HG03039 (cell line): ENCODE results near the gene GATM.
A peak's percentile ranks its signal among the peaks of the same experiment; 100 is the strongest.
"Not testable (repeated sequence)": the region's sequence is repeated elsewhere in the genome, so short reads cannot be mapped to it uniquely, and the experiment has no call there.

Source experiments
- ATAC-seq: cut with Tn5 transposase; IDR thresholded peaks from one replicate; pipeline ENCODE4 v1.9.1; 2021; ENCODE audit warnings: mild to moderate bottlenecking, moderate library complexity; ENCODE audit not compliant: unreplicated experiment

Gene GATM

GRCh38 chr15:45391746-45392583 is 13.6 kb upstream of the GATM start:
- peak; percentile 84 for ATAC-seq

- no peak for ATAC-seq
These were observed 11.0 kb upstream of the GATM start for GRCh38 chr15:45389351-45389750.

DNA sequence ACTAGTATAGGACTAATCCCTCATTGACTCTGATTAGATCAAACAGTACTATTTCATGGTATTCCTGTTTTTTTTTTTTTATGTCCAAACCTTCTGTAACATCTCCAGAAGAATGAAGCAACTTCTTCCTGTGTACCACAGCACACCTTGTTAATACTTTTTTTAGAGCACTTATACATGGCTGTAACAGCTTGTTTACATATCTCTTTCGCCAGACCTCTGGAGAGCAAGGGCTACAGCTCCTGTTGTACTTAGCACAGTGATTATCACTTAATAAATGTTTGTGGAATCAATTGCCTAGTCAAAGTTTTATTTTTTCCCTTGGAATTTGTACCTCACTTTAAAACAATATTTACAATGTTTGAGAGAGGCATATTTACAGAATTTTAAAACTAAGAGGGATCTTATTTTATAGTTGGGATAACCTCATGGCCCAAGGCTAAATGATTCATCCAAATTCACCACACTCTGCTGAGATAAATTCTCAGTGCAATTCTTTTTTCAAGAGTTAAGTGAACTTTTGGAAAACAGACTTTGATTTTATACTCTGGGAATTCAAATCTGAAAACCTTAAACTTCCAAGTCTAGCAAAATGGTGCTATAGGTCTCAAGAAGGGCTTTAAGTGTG is 9.2 kb upstream of the GATM start:
- ATAC-seq: no peak

DNA sequence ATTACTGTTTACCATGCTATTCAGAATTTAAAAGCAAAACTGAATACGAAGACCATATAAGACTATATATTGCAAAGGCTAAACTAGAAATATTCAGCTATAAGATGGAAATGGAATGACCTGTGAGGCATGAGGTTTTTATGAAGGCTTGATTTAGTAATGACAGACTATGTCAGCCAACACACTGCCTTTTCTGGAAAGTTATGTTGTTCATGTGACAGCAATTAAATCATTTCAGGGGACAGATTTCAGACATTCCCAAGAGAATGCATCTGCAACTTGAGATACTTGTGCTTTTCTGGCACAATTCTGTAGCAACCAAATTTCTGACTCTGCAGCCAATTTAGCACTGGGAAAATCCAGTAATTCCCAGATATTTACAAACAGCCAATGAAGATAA is 8.6 kb upstream of the GATM start:
- no peak for ATAC-seq

- no peak for ATAC-seq
These were observed 8.1 kb upstream of the GATM start for GRCh38 chr15:45386420-45386819.

DNA sequence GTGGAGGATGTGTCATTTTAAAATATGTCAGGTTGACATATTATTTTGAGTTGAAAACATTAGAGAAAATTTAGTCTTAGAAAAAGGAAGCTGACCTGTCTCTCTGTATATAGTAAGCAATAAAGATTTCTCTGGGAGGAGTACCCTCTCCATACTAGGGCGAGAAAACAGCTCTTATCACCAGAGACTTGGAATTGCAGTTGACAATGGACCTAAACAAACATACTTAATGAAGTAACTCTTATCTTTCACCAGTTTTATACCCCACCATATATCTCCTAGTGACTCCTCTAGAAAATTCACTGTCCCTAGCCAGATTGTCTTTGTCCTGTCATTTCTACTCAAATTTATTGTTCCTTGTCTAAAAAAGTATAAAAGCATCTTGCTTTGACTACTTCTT is 7.2 kb upstream of the GATM start:
- ATAC-seq: no peak

GRCh38 chr15:45384700-45385099 is 6.4 kb upstream of the GATM start:
- ATAC-seq: no peak

DNA sequence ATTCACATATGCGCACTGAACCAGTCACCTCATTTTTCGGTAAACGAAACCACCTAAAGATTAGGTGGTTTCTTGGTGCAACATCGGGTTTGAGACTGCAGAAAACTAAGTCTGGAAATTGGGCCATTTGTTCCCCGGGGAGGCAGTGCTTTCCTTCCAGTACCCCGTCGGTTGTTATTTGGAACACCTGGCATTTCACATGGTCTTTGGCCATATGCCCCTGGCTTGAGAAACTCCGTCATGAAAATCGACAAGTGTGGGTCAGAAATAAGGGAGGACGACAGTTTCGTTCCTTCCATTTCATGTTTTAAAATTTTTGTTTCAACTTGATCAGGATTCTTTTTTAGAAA is 544 bp upstream of the GATM start:
- no peak for ATAC-seq

DNA sequence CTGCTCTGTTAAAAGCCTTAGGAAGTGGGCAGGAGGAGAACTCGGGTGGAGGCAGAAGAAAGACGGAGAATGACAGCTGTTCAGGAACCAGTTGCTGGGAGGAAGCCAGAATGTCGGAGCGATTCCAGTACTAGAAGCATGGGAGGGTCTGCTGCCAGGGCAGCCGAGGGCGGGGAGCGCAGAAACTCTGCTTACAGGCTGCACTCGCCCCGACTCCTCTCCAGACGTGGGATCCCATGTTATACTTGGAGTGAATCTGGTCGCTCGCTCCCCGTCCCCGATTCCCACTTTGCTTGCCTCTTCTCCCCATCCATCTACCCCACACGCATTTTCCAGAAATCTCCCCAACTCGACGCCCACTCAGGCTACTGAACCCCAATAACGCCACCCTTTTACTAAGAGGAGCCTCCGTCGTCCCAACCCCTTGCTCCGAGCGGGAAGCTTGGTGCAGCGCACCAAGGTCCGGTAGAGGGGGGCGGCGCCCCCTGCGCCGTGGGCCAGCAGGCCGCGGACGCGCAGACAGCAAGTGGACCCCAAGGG is 665 bp downstream of the GATM start:
- ATAC-seq: peak; percentile 20

GRCh38 chr15:45376967-45377608 is 1.3 kb downstream of the GATM start:
- no peak for ATAC-seq

- ATAC-seq: no peak
These were observed 1.9 kb downstream of the GATM start for GRCh38 chr15:45376300-45376928.

GRCh38 chr15:45375836-45376235 is 2.5 kb downstream of the GATM start:
- no peak for ATAC-seq

DNA sequence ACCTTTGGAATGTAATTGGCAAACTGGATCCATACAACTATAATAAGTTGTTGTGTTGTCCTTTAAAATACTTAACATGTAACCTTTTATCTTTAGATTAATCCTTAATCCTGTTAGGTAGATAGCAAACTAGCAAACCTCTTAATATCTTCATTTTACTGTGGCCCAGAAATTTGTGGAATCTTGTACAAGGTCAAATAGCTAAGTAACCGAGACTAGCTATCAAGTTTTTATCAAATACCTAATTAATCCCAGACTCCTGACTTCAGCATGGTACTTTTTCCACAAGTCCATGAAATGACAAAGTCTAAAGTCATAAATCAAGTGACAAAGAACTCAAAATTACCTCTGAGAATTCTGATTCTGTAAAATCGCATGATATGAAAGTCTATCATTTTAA is 4.4 kb downstream of the GATM start:
- ATAC-seq: no peak

DNA sequence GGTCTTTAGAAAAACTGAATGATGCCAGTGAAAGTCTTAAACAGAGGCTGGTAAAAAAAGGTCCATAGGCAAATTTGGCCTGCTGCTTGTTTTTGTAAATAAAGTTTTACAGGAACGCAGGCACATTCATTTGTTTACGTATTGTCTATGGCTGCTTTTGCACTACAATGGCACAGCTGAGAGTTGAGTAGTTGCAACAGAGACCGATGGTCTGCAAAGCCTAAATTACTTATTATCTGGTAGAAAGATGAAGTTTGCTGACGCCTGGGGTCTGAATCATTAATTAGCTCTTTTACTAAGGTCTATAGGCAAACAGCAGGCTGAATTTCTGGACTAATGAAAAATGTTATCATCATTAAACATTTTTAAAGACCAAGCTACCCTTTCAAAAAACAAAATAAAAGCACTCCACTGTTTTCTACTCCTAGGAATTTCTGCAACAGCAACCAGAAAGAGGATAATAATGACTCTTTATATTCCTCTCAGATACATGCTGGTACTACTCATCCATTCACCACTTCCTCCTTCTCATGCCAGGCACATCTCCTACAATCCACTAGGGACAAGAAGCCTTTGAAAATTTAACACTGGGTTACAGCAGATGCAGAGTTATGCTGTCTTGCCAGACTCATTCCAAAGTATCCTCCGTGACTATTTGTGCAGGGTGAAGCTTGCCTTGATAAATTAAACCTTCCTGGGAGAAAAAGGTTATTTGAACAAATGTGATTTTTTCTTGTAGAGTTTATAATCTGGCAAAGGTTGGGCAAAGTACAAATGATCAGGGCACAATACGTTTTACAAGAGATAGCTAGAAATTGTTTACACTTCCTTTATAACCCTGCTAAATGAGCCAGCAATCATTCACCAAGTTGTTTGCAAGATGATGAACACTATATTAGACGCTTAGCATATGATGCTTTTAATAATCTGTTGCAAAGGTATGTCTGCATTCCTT is 6.0 kb downstream of the GATM start:
- no peak for ATAC-seq

GRCh38 chr15:45371546-45371945 is 6.8 kb downstream of the GATM start:
- no peak for ATAC-seq

DNA sequence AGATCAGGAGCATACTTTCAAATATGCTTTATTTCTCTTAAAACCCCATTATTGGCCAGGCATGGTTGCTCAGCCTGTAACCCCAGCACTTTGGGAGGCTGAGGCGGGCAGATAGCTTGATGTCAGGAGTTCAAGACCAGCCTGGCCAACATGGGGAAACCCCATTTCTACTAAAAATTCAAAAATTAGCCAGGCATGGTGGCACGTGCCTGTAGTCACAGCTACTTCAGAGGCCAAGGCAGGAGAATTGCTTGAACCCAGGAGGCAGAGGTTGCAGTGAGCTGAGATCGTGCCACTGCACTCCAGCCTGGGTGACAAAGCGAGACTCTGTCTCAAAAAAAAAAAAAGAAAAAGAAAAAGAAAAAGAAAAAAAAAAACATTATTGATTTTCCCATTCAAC is 8.3 kb downstream of the GATM start:
- ATAC-seq: not testable (repeated sequence)

- not testable (repeated sequence) for ATAC-seq
These were observed 11.1 kb downstream of the GATM start for GRCh38 chr15:45367222-45367621.

DNA sequence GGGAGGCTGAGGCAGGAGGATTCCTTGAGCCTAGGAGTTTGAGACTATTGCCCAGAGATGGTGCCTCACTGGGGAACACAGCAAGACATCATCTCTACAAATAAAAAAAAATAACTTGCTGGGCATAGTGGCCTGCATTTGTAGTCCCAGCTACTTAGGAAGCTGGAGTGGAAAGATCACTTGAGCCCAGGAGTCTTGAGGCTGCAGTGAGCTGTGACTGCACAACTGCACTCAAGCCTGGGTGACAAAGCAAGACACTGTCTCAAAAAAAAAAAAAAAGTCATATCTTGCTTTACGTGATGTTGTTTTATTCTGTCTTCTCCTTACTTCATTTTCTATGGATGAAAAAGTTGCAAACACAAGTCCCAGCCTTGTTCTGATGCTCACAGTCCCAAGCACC is 14.1 kb downstream of the GATM start:
- ATAC-seq: no peak

DNA sequence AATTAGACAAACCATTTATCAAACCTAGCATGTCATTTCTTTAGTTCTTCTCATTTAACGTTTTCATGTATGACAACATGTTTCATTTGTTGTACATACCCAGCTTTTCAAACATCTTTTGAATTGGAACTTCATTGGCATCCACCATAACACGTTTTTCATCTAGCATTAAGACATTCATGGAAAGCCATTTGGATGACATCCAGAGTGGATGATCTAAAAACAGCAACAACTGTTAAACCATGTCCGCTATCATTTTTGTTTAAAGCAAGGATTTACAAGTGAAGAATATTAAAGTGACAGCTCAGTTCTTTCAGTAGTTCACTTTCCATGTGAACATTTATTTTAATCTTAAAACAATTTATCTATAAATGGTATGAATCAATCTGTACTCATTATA is 14.5 kb downstream of the GATM start:
- no peak for ATAC-seq

- ATAC-seq: no peak
These were observed 15.0 kb downstream of the GATM start for GRCh38 chr15:45363334-45363733.
